ENCODE measurements around the gene PRIM1.

DNA sequence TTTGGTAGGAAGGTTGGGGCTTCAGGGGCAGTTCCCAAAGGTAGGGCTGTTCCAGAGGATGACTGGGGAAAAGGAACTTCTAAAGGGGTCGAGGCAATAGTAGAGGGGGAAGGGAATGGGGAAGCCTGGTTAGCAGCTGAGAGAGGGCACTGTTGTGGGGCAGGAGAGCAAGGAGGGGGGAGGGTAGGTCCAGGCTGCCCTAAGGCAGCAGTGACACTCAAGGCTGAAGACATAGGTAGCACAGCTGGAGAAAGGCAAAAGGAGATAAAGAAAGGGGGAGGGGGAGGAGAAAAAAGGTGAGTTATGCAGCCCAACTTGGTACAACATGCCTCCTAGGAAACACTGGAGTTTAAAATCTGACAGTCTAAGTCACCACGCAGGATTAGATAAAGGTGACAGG is 30.9 kb downstream of the PRIM1 start:
- TF ChIP-seq, protein P1, sequence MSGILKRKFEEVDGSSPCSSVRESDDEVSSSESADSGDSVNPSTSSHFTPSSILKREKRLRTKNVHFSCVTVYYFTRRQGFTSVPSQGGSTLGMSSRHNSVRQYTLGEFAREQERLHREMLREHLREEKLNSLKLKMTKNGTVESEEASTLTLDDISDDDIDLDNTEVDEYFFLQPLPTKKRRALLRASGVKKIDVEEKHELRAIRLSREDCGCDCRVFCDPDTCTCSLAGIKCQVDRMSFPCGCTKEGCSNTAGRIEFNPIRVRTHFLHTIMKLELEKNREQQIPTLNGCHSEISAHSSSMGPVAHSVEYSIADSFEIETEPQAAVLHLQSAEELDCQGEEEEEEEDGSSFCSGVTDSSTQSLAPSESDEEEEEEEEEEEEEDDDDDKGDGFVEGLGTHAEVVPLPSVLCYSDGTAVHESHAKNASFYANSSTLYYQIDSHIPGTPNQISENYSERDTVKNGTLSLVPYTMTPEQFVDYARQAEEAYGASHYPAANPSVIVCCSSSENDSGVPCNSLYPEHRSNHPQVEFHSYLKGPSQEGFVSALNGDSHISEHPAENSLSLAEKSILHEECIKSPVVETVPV (CRISPR knock-in tag; IDR thresholded peaks at IDR 0.05), result no peak
- TF ChIP-seq, protein P2, sequence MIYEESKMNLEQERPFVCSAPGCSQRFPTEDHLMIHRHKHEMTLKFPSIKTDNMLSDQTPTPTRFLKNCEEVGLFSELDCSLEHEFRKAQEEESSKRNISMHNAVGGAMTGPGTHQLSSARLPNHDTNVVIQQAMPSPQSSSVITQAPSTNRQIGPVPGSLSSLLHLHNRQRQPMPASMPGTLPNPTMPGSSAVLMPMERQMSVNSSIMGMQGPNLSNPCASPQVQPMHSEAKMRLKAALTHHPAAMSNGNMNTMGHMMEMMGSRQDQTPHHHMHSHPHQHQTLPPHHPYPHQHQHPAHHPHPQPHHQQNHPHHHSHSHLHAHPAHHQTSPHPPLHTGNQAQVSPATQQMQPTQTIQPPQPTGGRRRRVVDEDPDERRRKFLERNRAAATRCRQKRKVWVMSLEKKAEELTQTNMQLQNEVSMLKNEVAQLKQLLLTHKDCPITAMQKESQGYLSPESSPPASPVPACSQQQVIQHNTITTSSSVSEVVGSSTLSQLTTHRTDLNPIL (CRISPR knock-in tag; IDR thresholded peaks at IDR 0.05; ENCODE audit: low read depth), result no peak
- TF ChIP-seq PATZ1 (CRISPR knock-in tag; IDR thresholded peaks at IDR 0.05; ENCODE audit: borderline replicate concordance) (no peak), ESRRG (CRISPR knock-in tag; IDR thresholded peaks at IDR 0.05) (no peak), RARB (CRISPR knock-in tag; IDR thresholded peaks at IDR 0.05) (no peak), TOX (CRISPR knock-in tag; IDR thresholded peaks at IDR 0.05; ENCODE audit: borderline replicate concordance) (no peak), GLIS3 (CRISPR knock-in tag; IDR thresholded peaks at IDR 0.05) (no peak), PPARA (CRISPR knock-in tag; IDR thresholded peaks at IDR 0.05; ENCODE audit: borderline replicate concordance) (no peak)
